ENCODE results near the gene SLC12A4.

Gene SLC12A4

DNA sequence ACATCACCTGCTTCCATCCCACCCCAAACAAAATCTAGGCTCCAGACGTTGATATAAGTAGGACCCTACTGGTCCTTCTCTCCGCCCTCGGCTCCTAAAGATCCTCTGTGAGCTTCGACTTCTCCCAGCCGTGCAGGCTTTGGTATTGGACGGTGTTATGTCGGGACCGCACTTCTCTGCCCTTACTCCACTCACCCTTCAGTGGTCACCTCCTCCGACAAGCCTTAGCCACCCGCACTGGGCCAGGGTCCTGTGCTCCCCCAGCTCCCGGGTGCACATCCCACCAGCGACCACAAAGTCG lies 33.4 kb downstream of the SLC12A4 start:
- DNase-seq (ENCODE audit: low read depth): no peak
- peak overlapping the region; percentile 81 for H3K4me3 ChIP-seq (ENCODE audit: low read depth, low read length)
- TF ChIP-seq CTCF (IDR thresholded peaks at IDR 0.05; ENCODE audit: low read depth, low read length, missing control alignments): no peak

DNA sequence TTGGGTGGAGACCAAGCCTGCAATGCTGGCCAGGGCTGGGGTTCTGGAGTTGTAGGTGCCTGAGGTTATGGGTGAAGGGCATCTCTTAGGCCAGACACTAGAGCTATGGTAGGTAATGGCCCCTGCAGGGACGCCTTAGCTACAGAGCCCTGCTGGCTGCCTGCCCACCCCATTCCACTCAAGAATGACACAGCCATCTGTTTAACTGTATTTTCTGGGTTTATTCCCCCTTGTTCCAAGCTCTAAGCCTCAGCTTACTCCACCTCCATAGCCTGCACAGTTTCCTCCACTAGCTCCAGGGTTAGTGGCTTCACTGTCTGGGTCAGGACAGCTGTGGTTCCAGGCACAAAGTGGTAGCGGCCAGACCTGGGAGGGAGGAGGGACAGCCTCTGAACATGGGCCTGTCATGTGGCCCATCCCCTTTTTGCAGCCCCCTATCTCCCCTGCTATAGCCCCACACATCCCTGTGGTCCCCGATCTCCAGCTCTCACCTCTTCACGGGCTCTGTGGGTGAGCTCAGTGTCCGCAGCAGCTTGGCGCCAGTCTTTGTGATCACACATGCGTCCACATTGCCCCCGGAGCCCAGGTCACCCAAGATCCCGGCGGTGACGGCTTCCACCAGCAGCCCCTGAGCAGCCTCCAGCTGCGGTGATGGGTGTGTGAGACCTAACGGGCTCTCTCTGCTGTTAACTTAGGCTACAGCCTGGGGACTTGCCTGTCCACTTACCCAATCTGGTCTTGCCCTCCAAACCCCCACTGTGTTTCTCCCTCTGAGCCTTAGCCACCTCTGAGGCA lies 33.9 kb downstream of the SLC12A4 start:
- no peak for TF ChIP-seq CTCF (IDR thresholded peaks at IDR 0.05; ENCODE audit: low read depth, low read length, missing control alignments)
- no peak for DNase-seq (ENCODE audit: low read depth)
- peak overlapping the region; percentile 81 for H3K4me3 ChIP-seq (ENCODE audit: low read depth, low read length)

DNA sequence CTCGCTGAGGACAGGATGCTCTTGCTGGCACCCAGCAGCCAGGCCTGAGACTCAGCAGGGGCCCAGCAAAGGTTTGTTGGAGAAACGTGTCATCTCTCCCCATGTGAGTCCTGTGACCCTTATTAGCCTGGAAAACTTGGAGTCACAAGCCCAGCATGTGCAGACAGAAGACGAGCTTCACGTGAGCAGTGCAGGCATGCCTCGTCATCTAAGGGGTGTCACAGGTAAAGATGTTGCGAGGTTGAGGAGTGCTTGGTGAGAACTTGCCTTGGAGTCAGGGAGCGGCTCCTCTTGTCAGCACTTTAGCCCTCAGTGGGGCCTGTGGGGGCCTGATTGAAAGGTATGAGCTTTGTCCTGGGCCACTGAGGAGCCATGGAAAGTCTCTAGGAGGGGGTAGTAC lies 34.6 kb downstream of the SLC12A4 start:
- DNase-seq (ENCODE audit: low read depth): no peak
- H3K4me3 ChIP-seq (ENCODE audit: low read depth, low read length): no peak overlapping the region
- TF ChIP-seq CTCF (IDR thresholded peaks at IDR 0.05; ENCODE audit: low read depth, low read length, missing control alignments): no peak

GRCh38 chr16:67932462-67932840 lies 36.0 kb downstream of the SLC12A4 start:
- DNase-seq (ENCODE audit: low read depth): no peak
- TF ChIP-seq CTCF (IDR thresholded peaks at IDR 0.05; ENCODE audit: low read depth, low read length, missing control alignments): no peak

DNA sequence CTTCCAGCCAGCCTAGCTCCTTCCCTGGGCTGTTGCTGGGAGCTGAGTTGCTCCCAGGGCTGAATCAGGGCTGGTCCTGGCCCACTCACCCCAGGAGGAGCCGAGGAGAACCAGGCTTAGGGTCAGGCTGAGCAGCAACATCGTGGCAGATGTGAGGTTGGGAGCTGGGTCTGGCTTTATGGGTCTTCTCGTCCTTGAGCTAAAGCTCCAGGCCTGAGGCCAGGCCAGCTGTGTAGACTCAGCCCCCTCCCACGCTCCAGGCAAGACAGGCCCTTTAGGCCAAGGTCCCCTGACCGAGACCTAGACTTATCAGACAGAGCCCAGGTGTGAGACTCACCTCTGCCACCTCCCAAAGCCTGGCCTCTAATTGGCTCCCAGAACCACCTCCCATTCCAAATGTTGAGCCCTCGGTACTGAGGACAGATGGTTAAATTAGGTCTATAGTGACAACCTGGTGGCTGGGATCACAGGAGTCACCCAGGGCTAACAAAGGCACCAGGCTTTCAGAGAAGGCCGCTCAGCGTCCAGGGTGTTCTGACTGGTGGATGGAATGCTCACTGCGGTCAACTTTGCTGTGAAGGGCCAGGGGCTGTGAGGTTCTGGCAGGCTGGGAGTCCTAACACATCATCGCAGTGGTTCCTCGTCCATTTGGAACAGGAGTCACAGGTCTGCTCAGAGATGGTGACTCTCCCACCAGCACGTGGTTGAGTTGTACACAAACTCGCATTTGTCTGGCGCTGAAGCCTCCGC lies 36.5 kb downstream of the SLC12A4 start, which contains the start of gene CTRL:
Gene CTRL, minus strand, starts transcription at position 151 of the 750 bp plus-strand sequence. Its CDS starts 10 bp downstream, at position 141.
- no peak for DNase-seq (ENCODE audit: low read depth)
- TF ChIP-seq CTCF (IDR thresholded peaks at IDR 0.05; ENCODE audit: low read depth, low read length, missing control alignments): no peak
- no peak within 1 kb of the TSS for H3K4me3 ChIP-seq (ENCODE audit: low read depth, low read length)

More at GRCh38 chr16:67932462-67932840, 36.0 kb downstream of the SLC12A4 start:
- no peak overlapping the region for H3K4me3 ChIP-seq (ENCODE audit: low read depth, low read length)

DNA sequence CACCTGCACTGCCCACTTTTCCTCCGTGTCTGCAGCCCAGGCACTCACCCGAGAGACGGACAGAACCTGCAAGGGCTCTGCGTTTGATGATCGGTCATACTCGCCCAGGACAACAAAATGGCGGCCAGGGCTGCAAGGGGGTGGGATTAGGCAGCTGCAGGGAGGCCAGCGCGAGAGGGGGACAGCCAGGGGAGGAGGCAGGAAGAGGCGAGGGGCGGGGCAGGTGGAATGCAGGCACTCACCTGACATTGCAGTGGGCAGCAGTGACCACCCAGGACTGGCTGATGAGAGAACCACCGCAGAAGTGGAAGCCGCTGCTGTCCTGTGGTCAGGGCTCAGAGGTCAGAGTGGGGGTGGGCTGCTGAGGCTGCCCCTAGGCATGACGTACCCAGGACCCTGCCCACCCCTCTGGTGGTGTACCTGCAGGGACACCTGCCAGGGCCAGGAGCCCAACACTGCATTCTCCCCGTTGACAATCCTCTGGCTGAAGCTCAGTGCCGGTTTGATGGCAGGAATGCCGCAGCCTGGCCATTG lies 37.7 kb downstream of the SLC12A4 start:
- TF ChIP-seq CTCF (IDR thresholded peaks at IDR 0.05; ENCODE audit: low read depth, low read length, missing control alignments): no peak
- H3K4me3 ChIP-seq (ENCODE audit: low read depth, low read length): no peak overlapping the region
- DNase-seq (ENCODE audit: low read depth): no peak
